GM23338 (cell line): ENCODE data around the gene GNL3. TPM values are rescaled to one million over a fixed set of nuclear protein-coding genes. Genes with fewer than 3 reads are reported as not detected.
A peak's percentile ranks its signal among the peaks of the same experiment; 100 is the strongest.

Experiments used
- ATAC-seq: fragments of 200-7000 bp; cut with Tn5 transposase; 3 replicates; pipeline ENCODE4 v1.9.1; 2020
- DNase-seq: peaks from one replicate; pipeline ENCODE4 v3.0.0-alpha.2; 2015; ENCODE audit warnings: low spot score
- H2AFZ ChIP-seq: fragments of 200-600 bp; sonication (generic); 2 replicates; pipeline ENCODE4 v1.8.0; 2016; ENCODE audit warnings: antibody characterized with exemption, mild to moderate bottlenecking, moderate library complexity
- H3F3A ChIP-seq: fragments of 200-600 bp; sonication (generic); replicated peaks from 2 replicates; pipeline ENCODE4 v1.8.0; 2017; ENCODE audit warnings: antibody characterized with exemption, mixed run types, low read depth
- H3K27ac ChIP-seq: fragments of 200-600 bp; sonication (generic); 2 replicates; pipeline ENCODE4 v1.6.1; 2016; ENCODE audit warnings: low read depth
- H3K27me3 ChIP-seq: fragments of 200-600 bp; sonication (generic); 2 replicates; pipeline ENCODE4 v1.8.0; 2016; ENCODE audit warnings: mild to moderate bottlenecking, mixed run types, moderate library complexity; ENCODE audit not compliant: insufficient read depth
- H3K36me3 ChIP-seq: fragments of 200-600 bp; sonication (generic); 2 replicates; pipeline ENCODE4 v1.8.0; 2016; ENCODE audit warnings: mild to moderate bottlenecking; ENCODE audit not compliant: insufficient read depth
- H3K4me1 ChIP-seq: fragments of 200-600 bp; sonication (generic); 2 replicates; pipeline ENCODE4 v1.8.0; 2016; ENCODE audit warnings: mild to moderate bottlenecking, moderate library complexity; ENCODE audit not compliant: insufficient read depth
- H3K4me2 ChIP-seq: fragments of 200-600 bp; sonication (generic); 2 replicates; pipeline ENCODE4 v1.7.1; 2017; ENCODE audit warnings: mixed run types
- H3K4me3 ChIP-seq: fragments of 200-600 bp; sonication (generic); 2 replicates; pipeline ENCODE4 v1.6.1; 2016; ENCODE audit warnings: mixed run types
- H3K79me2 ChIP-seq: fragments of 200-600 bp; sonication (generic); replicated peaks from 2 replicates; pipeline ENCODE4 v1.8.0; 2017; ENCODE audit warnings: mild to moderate bottlenecking; ENCODE audit not compliant: insufficient read depth
- H3K9me2 ChIP-seq: fragments of 200-600 bp; sonication (generic); 2 replicates; pipeline ENCODE4 v1.8.0; 2017; ENCODE audit not compliant: insufficient read depth
- H4K20me1 ChIP-seq: fragments of 200-600 bp; sonication (generic); replicated peaks from 2 replicates; pipeline ENCODE4 v1.8.0; 2017; ENCODE audit warnings: mild to moderate bottlenecking; ENCODE audit not compliant: insufficient read depth
- H3K27ac Mint-ChIP-seq: 2 replicates; pipeline ENCODE4 v1.8.0; 2020; ENCODE audit warnings: inconsistent platforms, mild to moderate bottlenecking, moderate library complexity, mixed read lengths
- H3K27me3 Mint-ChIP-seq: 3 replicates; pipeline ENCODE4 v1.8.0; 2022; ENCODE audit warnings: low read depth, mild to moderate bottlenecking, moderate library complexity, mixed read lengths, inconsistent platforms; ENCODE audit not compliant: insufficient read depth, poor library complexity
- H3K36me3 Mint-ChIP-seq: 3 replicates; pipeline ENCODE4 v1.8.0; 2021; ENCODE audit warnings: low read depth, mild to moderate bottlenecking, inconsistent platforms, moderate library complexity, mixed read lengths
- H3K4me1 Mint-ChIP-seq: 3 replicates; pipeline ENCODE4 v1.8.0; 2020; ENCODE audit warnings: mild to moderate bottlenecking, inconsistent platforms, mixed read lengths
- H3K4me3 Mint-ChIP-seq: 3 replicates; pipeline ENCODE4 v1.8.0; 2021; ENCODE audit warnings: moderate library complexity, mild to moderate bottlenecking, inconsistent platforms, mixed read lengths
- H3K9me3 Mint-ChIP-seq: 3 replicates; pipeline ENCODE4 v1.8.0; 2020; ENCODE audit warnings: moderate library complexity, mild to moderate bottlenecking, inconsistent platforms, mixed read lengths
- CREB1 ChIP-seq: fragments of 250-450 bp; sonication (Bioruptor Pico); IDR thresholded peaks from 2 replicates; pipeline ENCODE4 v1.5.0; 2020; ENCODE audit warnings: low read depth, mild to moderate bottlenecking, moderate library complexity
- ETS1 ChIP-seq: IDR thresholded peaks from 2 replicates; pipeline ENCODE4 v1.6.1; 2016; ENCODE audit warnings: antibody characterized with exemption
- NANOG ChIP-seq: IDR thresholded peaks from 2 replicates; pipeline ENCODE4 v1.6.1; 2016; ENCODE audit warnings: antibody characterized with exemption, borderline replicate concordance
- POLR2AphosphoS5 ChIP-seq: IDR thresholded peaks from 2 replicates; pipeline ENCODE4 v1.6.1; 2016; ENCODE audit warnings: antibody characterized with exemption, low read depth
- REST ChIP-seq: IDR thresholded peaks from one replicate; pipeline ENCODE4 v1.6.1; 2018; ENCODE audit warnings: antibody characterized with exemption; ENCODE audit not compliant: unreplicated experiment
- STAT1 ChIP-seq: IDR thresholded peaks from one replicate; pipeline ENCODE4 v1.6.1; 2016; ENCODE audit warnings: antibody characterized with exemption; ENCODE audit not compliant: unreplicated experiment
- ZNF114 ChIP-seq: fragments of 250-450 bp; sonication (Bioruptor Pico); IDR thresholded peaks from 2 replicates; pipeline ENCODE4 v1.5.0; 2020; ENCODE audit warnings: mild to moderate bottlenecking, moderate library complexity
- ZNF462 ChIP-seq: fragments of 250-450 bp; sonication (Bioruptor Pico); IDR thresholded peaks from 2 replicates; pipeline ENCODE4 v1.5.0; 2020; ENCODE audit warnings: mild to moderate bottlenecking, moderate library complexity
- polyA plus RNA-seq: library from polyadenylated mRNA; unstranded; fragments of >200 nt; fragmentation: Nextera tagmentation; extraction: Ambion mirVana; gene quantifications from 2 replicates; pipeline ENCODE4 v1.2.1, GENCODE V29; 2016
- total RNA-seq: library from RNA; depleted of rRNA; stranded (reverse); fragments of >200 nt; shearing (Covaris generic); gene quantifications from 2 replicates; pipeline ENCODE4 v1.2.3, GENCODE V29; 2014

The GNL3 gene
- total and polyA plus RNA-seq, 2 experiments from 2014 or later = 169 to 205 TPM

GRCh38 chr3:52705688-52706686, 20.2 kb downstream of the GNL3 start, which contains the start of the genes GLT8D1 and SPCS1:
Gene GLT8D1 (minus strand): TSS chr3:52705791. CDS start chr3:52700460, 5,331 bp downstream.
Gene SPCS1 (plus strand): TSS chr3:52706106. CDS start chr3:52706247, 141 bp downstream.
- Histone ChIP-seq H3K36me3 (peaks cover 14% of the 10 kb centered on the region), H3K9me2 (no peaks in the 10 kb centered on the region), H3K27me3 (no peaks in the 10 kb centered on the region), H3K4me1 (peaks cover 10% of the 10 kb centered on the region), H4K20me1 (peaks cover 15% of the 10 kb centered on the region), H3K27ac (peak within 1 kb of the TSS; percentile 80; the same call in 1 of the 2 replicates), H3K4me2 (peak within 1 kb of the TSS; percentile 100), H3F3A (peaks cover 3% of the 10 kb centered on the region; the same call in 1 of the 2 replicates), H3K4me3 (peak within 1 kb of the TSS; percentile 99), H2AFZ (peak within 1 kb of the TSS; percentile 98), H3K79me2 (peaks cover 50% of the 10 kb centered on the region)
- ATAC-seq (peak; percentile 95), DNase-seq (peak; percentile 93)
- H3K27me3 Mint-ChIP-seq = peaks cover 14% of the 10 kb centered on the region
- H3K36me3 Mint-ChIP-seq = peaks cover 16% of the 10 kb centered on the region
- peak within 1 kb of the TSS; percentile 91 for H3K27ac Mint-ChIP-seq
- H3K4me3 Mint-ChIP-seq = peak within 1 kb of the TSS; percentile 99
- H3K4me1 Mint-ChIP-seq = peaks cover 13% of the 10 kb centered on the region
- no peaks in the 10 kb centered on the region for H3K9me3 Mint-ChIP-seq
- TF ChIP-seq ETS1 = peak; percentile 83
- peak; percentile 88 for TF ChIP-seq POLR2AphosphoS5
- no peak for TF ChIP-seq ZNF114
- peak; percentile 72 for TF ChIP-seq CREB1 (CRISPR knock-in tag)

GRCh38 chr3:52707585-52707984, 21.8 kb downstream of the GNL3 start:
- Histone ChIP-seq H3K27ac (no peak overlapping the region), H3F3A (peaks cover 3% of the 10 kb centered on the region; the same call in 1 of the 2 replicates), H4K20me1 (peaks cover 15% of the 10 kb centered on the region), H3K9me2 (no peaks in the 10 kb centered on the region), H3K79me2 (peaks cover 41% of the 10 kb centered on the region), H3K27me3 (no peaks in the 10 kb centered on the region), H3K36me3 (peaks cover 14% of the 10 kb centered on the region), H3K4me1 (peaks cover 10% of the 10 kb centered on the region), H3K4me2 (peak overlapping the region; percentile 100; the same call in 1 of the 2 replicates), H2AFZ (no peak overlapping the region), H3K4me3 (peak overlapping the region; percentile 99; the same call in 1 of the 2 replicates)
- Mint-ChIP-seq H3K27ac (no peak overlapping the region), H3K4me1 (peaks cover 13% of the 10 kb centered on the region), H3K4me3 (peak overlapping the region; percentile 99), H3K36me3 (peaks cover 19% of the 10 kb centered on the region), H3K9me3 (no peaks in the 10 kb centered on the region), H3K27me3 (peaks cover 14% of the 10 kb centered on the region)
- DNase-seq (no peak), ATAC-seq (no peak)
- TF ChIP-seq ZNF114 (no peak), CREB1 (CRISPR knock-in tag) (no peak), NANOG (no peak), STAT1 (no peak), REST (no peak), ZNF462 (no peak)
